DOHH2 (cell line): Measurements from ENCODE around the gene RAD9A.

Source experiments
- CTCF ChIP-seq: fragments of 200-600 bp; sonication (generic); IDR thresholded peaks from one replicate; pipeline ENCODE4 v1.5.1; 2014; ENCODE audit warnings: antibody characterized with exemption, mild to moderate bottlenecking, low read depth, low read length; ENCODE audit not compliant: poor library complexity, severe bottlenecking
- EZH2phosphoT487 ChIP-seq: fragments of 200-600 bp; sonication (generic); IDR thresholded peaks from 2 replicates; pipeline ENCODE4 v1.6.1; 2017; ENCODE audit warnings: borderline replicate concordance, mild to moderate bottlenecking, antibody characterized with exemption, low read length, moderate library complexity, mixed read lengths

- TF ChIP-seq CTCF: peak; percentile 51
- no peak for TF ChIP-seq EZH2phosphoT487
These were observed 15.3 kb downstream of the RAD9A start for GRCh38 chr11:67406969-67407687.
